Keratinocyte (primary cell): ENCODE results near the gene CCND2. TPM values are rescaled to one million over a fixed set of nuclear protein-coding genes. Genes with fewer than 3 reads are reported as not detected.

ENCODE experiments used
- DNase-seq: peaks from one replicate; pipeline ENCODE4 v3.0.0-alpha.2; 2011; ENCODE audit warnings: low read depth, missing footprints, low spot score
- FAIRE-seq: peaks from 2 replicates; lab custom pipeline; 2011; peaks lifted over from hg19 to GRCh38; lab: Jason Lieb, UNC
- H2AFZ ChIP-seq: 2 replicates; pipeline ENCODE4 v1.6.0; 2012; ENCODE audit warnings: low read length, control low read depth, inconsistent platforms; ENCODE audit not compliant: control insufficient read depth
- H3K27ac ChIP-seq: 2 replicates; pipeline ENCODE4 v1.5.1; 2011; ENCODE audit warnings: low read length; ENCODE audit not compliant: control insufficient read depth, insufficient read depth
- H3K27me3 ChIP-seq: 3 replicates; pipeline ENCODE4 v1.6.0; 2011; ENCODE audit warnings: low read length; ENCODE audit not compliant: control insufficient read depth, insufficient read depth; ENCODE audit errors: extremely low read depth
- H3K36me3 ChIP-seq, 2 experiments: 2 replicates in 1 of 2; 3 replicates in 1 of 2; pipeline ENCODE4 v1.5.1; 2011; ENCODE audit warnings: low read length in 2 of 2, mild to moderate bottlenecking in 1 of 2; ENCODE audit not compliant: control insufficient read depth in 2 of 2, insufficient read depth in 2 of 2; ENCODE audit errors: extremely low read depth in 1 of 2
- H3K4me1 ChIP-seq: 3 replicates; pipeline ENCODE4 v1.5.1; 2011; ENCODE audit warnings: low read length; ENCODE audit not compliant: control insufficient read depth, insufficient read depth; ENCODE audit errors: extremely low read depth
- H3K4me2 ChIP-seq: 3 replicates; pipeline ENCODE4 v1.6.0; 2011; ENCODE audit warnings: low read depth, low read length; ENCODE audit not compliant: control insufficient read depth, insufficient read depth; ENCODE audit errors: extremely low read depth
- H3K4me3 ChIP-seq, 3 experiments: fragments of 200-600 bp in 1 of 3; sonication (generic) in 1 of 3; 2 replicates in 2 of 3; 3 replicates in 1 of 3; pipeline ENCODE4 v1.5.1; 2011 to 2016; ENCODE audit warnings: low read length in 3 of 3, mild to moderate bottlenecking in 3 of 3, control low read depth in 2 of 3, inconsistent platforms in 1 of 3, low read depth in 1 of 3, mixed read lengths in 1 of 3, mixed run types in 1 of 3, moderate library complexity in 1 of 3; ENCODE audit not compliant: control insufficient read depth in 2 of 3, insufficient read depth in 2 of 3; ENCODE audit errors: extremely low read depth in 1 of 3
- H3K79me2 ChIP-seq: 2 replicates; pipeline ENCODE4 v1.6.0; 2012; ENCODE audit warnings: low read length; ENCODE audit not compliant: control insufficient read depth, insufficient read depth
- H3K9ac ChIP-seq: 3 replicates; pipeline ENCODE4 v1.6.0; 2011; ENCODE audit warnings: low read length; ENCODE audit not compliant: control insufficient read depth, insufficient read depth; ENCODE audit errors: extremely low read depth
- H3K9me1 ChIP-seq: 3 replicates; pipeline ENCODE4 v1.6.0; 2011; ENCODE audit warnings: low read length; ENCODE audit not compliant: control insufficient read depth, insufficient read depth; ENCODE audit errors: extremely low read depth
- H3K9me3 ChIP-seq: 2 replicates; pipeline ENCODE4 v1.5.1; 2012; ENCODE audit warnings: low read depth, low read length; ENCODE audit not compliant: control insufficient read depth
- H4K20me1 ChIP-seq: 3 replicates; pipeline ENCODE4 v1.6.0; 2011; ENCODE audit warnings: low read length; ENCODE audit not compliant: control insufficient read depth, insufficient read depth; ENCODE audit errors: extremely low read depth
- EZH2 ChIP-seq: IDR thresholded peaks from one replicate; pipeline ENCODE4 v1.6.1; 2012; ENCODE audit warnings: inconsistent platforms, mild to moderate bottlenecking, low read length, moderate library complexity
- dilution Hi-C: fragments of 300-500 bp; cut with MboI; formaldehyde crosslinking; loops from one replicate; pipeline ENCODE4 v1.7.0; 2020; ENCODE audit warnings: low sequenced_read_pairs; ENCODE audit not compliant: extremely low pct_ligation_motif_present
- polyA plus RNA-seq, 5 experiments: library from polyadenylated mRNA; depleted of rRNA in 3 of 5; stranded (reverse) in 3 of 5; stranded (forward) in 1 of 5; unstranded in 1 of 5; fragments of >200 nt; gene quantifications; 1 replicate in 1 of 5; 2 replicates in 3 of 5; 3 replicates in 1 of 5; pipeline versions ENCODE4 v1.2.1 to v1.2.3, GENCODE V29; 2011 to 2012; ENCODE audit warnings: missing spikeins in 2 of 5, low read depth in 1 of 5, low replicate concordance in 1 of 5
- TF ChIP-seq, protein P1 (sequence below), 3 experiments: IDR thresholded peaks in 1 of 3; conservative IDR thresholded peaks in 1 of 3; optimal IDR thresholded peaks in 1 of 3; 2 replicates in 2 of 3; 3 replicates in 1 of 3; pipeline versions ENCODE3 to v1.5.1; 2011; ENCODE audit warnings: low read length in 3 of 3, mild to moderate bottlenecking in 3 of 3, moderate library complexity in 2 of 3, control low read depth in 1 of 3, inconsistent platforms in 1 of 3; ENCODE audit not compliant: insufficient read depth in 2 of 3; ENCODE audit errors: extremely low read depth in 1 of 3

The CCND2 gene
- polyA plus RNA-seq, 1 donor (not counting 4 experiments of a cell fraction or from before 2014, with no cell fraction given) = 324 TPM

DNA sequence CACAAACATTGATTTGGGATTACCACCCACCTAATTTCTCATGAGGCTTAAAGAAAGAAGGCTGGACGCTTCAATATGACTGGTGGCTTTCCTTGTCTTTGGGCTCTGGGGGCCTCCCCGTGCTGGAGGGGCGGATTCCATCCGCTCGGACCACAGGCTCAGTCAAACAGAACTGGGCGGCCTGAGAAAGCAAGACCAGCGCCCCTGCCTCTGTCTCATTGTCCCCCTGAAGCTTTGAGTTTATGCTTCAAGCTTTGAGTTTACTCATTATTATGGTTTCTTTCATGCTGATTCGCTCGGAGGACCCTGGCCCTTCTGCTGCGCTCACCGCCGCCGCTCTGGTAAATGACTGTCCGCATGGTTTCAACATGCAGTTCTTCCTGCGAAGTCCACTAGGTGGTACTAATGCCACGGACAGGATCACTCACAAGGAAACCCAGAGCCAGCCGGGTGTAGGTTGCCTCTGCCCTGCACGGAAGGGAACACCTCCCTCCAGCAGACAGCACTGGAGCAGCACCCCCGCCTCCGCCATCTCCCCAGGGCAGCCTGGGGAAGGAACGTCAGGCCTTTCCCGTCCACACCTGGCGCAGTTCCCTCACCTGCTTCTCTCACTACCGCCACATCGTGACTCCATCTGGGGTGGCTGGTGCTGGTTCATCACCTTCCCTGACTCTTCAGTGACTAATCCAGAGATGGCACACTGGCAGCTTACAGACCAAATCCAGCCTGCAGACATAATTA, 34.2 kb downstream of the CCND2 start:
- Histone ChIP-seq H3K4me3 (no peak overlapping the region), H3K9me3 (no peaks in the 10 kb centered on the region), H3K27ac (peak overlapping the region; percentile 66), H2AFZ (no peak overlapping the region), H3K4me1 (peaks cover 24% of the 10 kb centered on the region), H3K4me2 (peak overlapping the region; percentile 71), H3K79me2 (no peaks in the 10 kb centered on the region), H3K36me3 (peaks cover 9 to 20% of the 10 kb centered on the region in 2 experiments), H3K9ac (peak overlapping the region; percentile 50), H4K20me1 (peaks cover 14% of the 10 kb centered on the region), H3K9me1 (no peaks in the 10 kb centered on the region), H3K27me3 (no peaks in the 10 kb centered on the region)
- TF ChIP-seq EZH2 = no peak
- TF ChIP-seq, protein P1, sequence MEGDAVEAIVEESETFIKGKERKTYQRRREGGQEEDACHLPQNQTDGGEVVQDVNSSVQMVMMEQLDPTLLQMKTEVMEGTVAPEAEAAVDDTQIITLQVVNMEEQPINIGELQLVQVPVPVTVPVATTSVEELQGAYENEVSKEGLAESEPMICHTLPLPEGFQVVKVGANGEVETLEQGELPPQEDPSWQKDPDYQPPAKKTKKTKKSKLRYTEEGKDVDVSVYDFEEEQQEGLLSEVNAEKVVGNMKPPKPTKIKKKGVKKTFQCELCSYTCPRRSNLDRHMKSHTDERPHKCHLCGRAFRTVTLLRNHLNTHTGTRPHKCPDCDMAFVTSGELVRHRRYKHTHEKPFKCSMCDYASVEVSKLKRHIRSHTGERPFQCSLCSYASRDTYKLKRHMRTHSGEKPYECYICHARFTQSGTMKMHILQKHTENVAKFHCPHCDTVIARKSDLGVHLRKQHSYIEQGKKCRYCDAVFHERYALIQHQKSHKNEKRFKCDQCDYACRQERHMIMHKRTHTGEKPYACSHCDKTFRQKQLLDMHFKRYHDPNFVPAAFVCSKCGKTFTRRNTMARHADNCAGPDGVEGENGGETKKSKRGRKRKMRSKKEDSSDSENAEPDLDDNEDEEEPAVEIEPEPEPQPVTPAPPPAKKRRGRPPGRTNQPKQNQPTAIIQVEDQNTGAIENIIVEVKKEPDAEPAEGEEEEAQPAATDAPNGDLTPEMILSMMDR (optimal IDR thresholded peaks at IDR 0.05 in 1 of 3, IDR thresholded peaks at IDR 0.05 in 1 of 3, conservative IDR thresholded peaks at IDR 0.05 in 1 of 3; ENCODE audit: extremely low read depth in 1 of 3, insufficient read depth in 2 of 3, low read length in 3 of 3) = peak; percentile 72 to 85 (median 75)
- FAIRE-seq = peak; percentile 97
- dilution Hi-C loops = no loop called here
- DNase-seq = peak; percentile 80

DNA sequence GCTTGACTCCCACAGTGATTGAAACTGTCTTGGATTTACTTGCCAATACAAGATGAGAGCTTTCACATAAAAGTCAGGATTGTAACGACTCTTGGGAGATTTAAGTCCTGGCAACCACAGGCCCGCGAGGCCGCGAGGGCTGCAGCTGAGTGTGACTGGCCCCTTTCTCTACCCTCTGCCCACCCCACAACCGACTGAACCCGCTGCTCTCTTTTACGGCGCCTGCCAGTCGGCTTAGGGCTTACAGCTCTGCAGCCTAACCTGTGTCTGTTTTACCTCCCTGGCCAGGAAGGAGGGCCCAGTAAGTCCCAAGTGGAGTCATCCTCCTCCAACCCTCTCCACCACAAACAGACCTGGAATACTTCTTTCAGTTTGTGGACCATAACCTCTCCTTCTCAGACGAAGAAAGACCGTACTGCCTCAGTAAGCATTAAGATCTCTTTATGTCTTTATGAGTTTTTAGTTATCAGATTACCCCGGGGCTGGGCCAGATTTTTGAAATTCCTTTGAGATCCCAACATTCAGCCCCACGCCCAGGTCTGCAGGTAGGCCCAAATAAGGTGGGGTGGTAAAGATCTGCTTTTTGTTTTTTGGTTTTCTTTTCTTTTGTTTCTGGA, 34.9 kb downstream of the CCND2 start:
- dilution Hi-C loops = no loop called here
- FAIRE-seq = no peak
- H2AFZ ChIP-seq = no peak overlapping the region
- no peaks in the 10 kb centered on the region for H3K9me3 ChIP-seq
- peaks cover 24% of the 10 kb centered on the region for H3K4me1 ChIP-seq
- H3K9ac ChIP-seq = peak overlapping the region; percentile 50
- H3K27ac ChIP-seq = peak overlapping the region; percentile 66
- peak overlapping the region; percentile 8 to 24 (median 19) for H3K4me3 ChIP-seq
- H3K27me3 ChIP-seq = no peaks in the 10 kb centered on the region
- peaks cover 10% of the 10 kb centered on the region for H4K20me1 ChIP-seq
- no peaks in the 10 kb centered on the region for H3K79me2 ChIP-seq
- H3K36me3 ChIP-seq = peaks cover 5 to 16% of the 10 kb centered on the region in 2 experiments
- no peak for DNase-seq
- H3K4me2 ChIP-seq = peak overlapping the region; percentile 71
- no peak for TF ChIP-seq EZH2
- TF ChIP-seq, protein P1 (optimal IDR thresholded peaks at IDR 0.05 in 1 of 3, IDR thresholded peaks at IDR 0.05 in 1 of 3, conservative IDR thresholded peaks at IDR 0.05 in 1 of 3; ENCODE audit: extremely low read depth in 1 of 3, insufficient read depth in 2 of 3, low read length in 3 of 3) = no peak
- no peaks in the 10 kb centered on the region for H3K9me1 ChIP-seq
